IPS-20b (cell line): ENCODE data around the gene ENPP3.
A peak's percentile ranks its signal among the peaks of the same experiment; 100 is the strongest.

Source experiments
- H3K27ac ChIP-seq: one replicate; pipeline ENCODE4 v1.5.1; 2013; ENCODE audit warnings: low read length
- H3K27me3 ChIP-seq: 2 replicates; pipeline ENCODE4 v1.6.1; 2013; ENCODE audit warnings: mild to moderate bottlenecking, low read length, inconsistent platforms; ENCODE audit not compliant: insufficient read depth
- H3K36me3 ChIP-seq: 2 replicates; pipeline ENCODE4 v1.6.1; 2013; ENCODE audit warnings: low read depth, mild to moderate bottlenecking, inconsistent platforms, low read length, moderate library complexity; ENCODE audit not compliant: insufficient read depth
- H3K4me1 ChIP-seq: 2 replicates; pipeline ENCODE4 v1.6.1; 2013; ENCODE audit warnings: mild to moderate bottlenecking, control low read depth, inconsistent platforms, low read length, moderate library complexity; ENCODE audit not compliant: insufficient read depth
- H3K4me3 ChIP-seq: 2 replicates; pipeline ENCODE4 v1.5.1; 2013; ENCODE audit warnings: mild to moderate bottlenecking, low read length, inconsistent platforms
- H3K9ac ChIP-seq: 2 replicates; pipeline ENCODE4 v1.6.1; 2013; ENCODE audit warnings: low read depth, mild to moderate bottlenecking, inconsistent platforms, low read length, moderate library complexity
- H3K9me3 ChIP-seq: 2 replicates; pipeline ENCODE4 v1.6.1; 2013; ENCODE audit warnings: mild to moderate bottlenecking, low read depth, low read length, inconsistent platforms; ENCODE audit not compliant: insufficient read depth

ENPP3 gene

GRCh38 chr6:131636880-131637792 lies at the start of gene ENPP3:
ENPP3 (plus strand) TSS chr6:131637302; CDS start chr6:131637385, 83 bp downstream.
- H3K4me3 ChIP-seq, result no peak within 1 kb of the TSS
- H3K9ac ChIP-seq, result no peak within 1 kb of the TSS
- no peaks in the 10 kb centered on the region for H3K9me3 ChIP-seq

GRCh38 chr6:131587909-131588308 lies 49.2 kb upstream of the ENPP3 start:
- Histone ChIP-seq H3K27me3 (no peaks in the 10 kb centered on the region), H3K36me3 (peaks cover 66% of the 10 kb centered on the region), H3K9ac (no peak overlapping the region), H3K27ac (no peak overlapping the region), H3K4me1 (no peaks in the 10 kb centered on the region), H3K4me3 (no peak overlapping the region), H3K9me3 (no peaks in the 10 kb centered on the region)

More at GRCh38 chr6:131636880-131637792, at the start of gene ENPP3:
- Histone ChIP-seq H3K36me3 (no peaks in the 10 kb centered on the region), H3K4me1 (no peaks in the 10 kb centered on the region), H3K27me3 (no peaks in the 10 kb centered on the region), H3K27ac (no peak within 1 kb of the TSS)

- peaks cover 72% of the 10 kb centered on the region for H3K36me3 ChIP-seq
- no peaks in the 10 kb centered on the region for H3K4me1 ChIP-seq
- no peak overlapping the region for H3K9ac ChIP-seq
- no peak overlapping the region for H3K4me3 ChIP-seq
- no peak overlapping the region for H3K27ac ChIP-seq
- no peaks in the 10 kb centered on the region for H3K27me3 ChIP-seq
- no peaks in the 10 kb centered on the region for H3K9me3 ChIP-seq
Observed at GRCh38 chr6:131588643-131589042, 48.5 kb upstream of the ENPP3 start.

- Histone ChIP-seq H3K36me3 (peaks cover 85% of the 10 kb centered on the region), H3K4me3 (no peak overlapping the region), H3K27ac (no peak overlapping the region), H3K27me3 (no peaks in the 10 kb centered on the region), H3K4me1 (no peaks in the 10 kb centered on the region), H3K9ac (no peak overlapping the region), H3K9me3 (no peaks in the 10 kb centered on the region)
Observed at GRCh38 chr6:131592935-131593334, 44.2 kb upstream of the ENPP3 start.

- H3K36me3 ChIP-seq, result peaks cover 85% of the 10 kb centered on the region
- no peak overlapping the region for H3K9ac ChIP-seq
- no peaks in the 10 kb centered on the region for H3K27me3 ChIP-seq
- H3K27ac ChIP-seq, result no peak overlapping the region
- no peaks in the 10 kb centered on the region for H3K9me3 ChIP-seq
- H3K4me3 ChIP-seq, result no peak overlapping the region
- H3K4me1 ChIP-seq, result no peaks in the 10 kb centered on the region
Observed at GRCh38 chr6:131594074-131594473, 43.0 kb upstream of the ENPP3 start.

GRCh38 chr6:131597446-131597845 lies 39.7 kb upstream of the ENPP3 start:
- H3K4me1 ChIP-seq, result no peaks in the 10 kb centered on the region
- H3K27ac ChIP-seq, result no peak overlapping the region
- H3K27me3 ChIP-seq, result no peaks in the 10 kb centered on the region
- H3K4me3 ChIP-seq, result no peak overlapping the region
- peaks cover 93% of the 10 kb centered on the region for H3K36me3 ChIP-seq
- no peak overlapping the region for H3K9ac ChIP-seq
- no peaks in the 10 kb centered on the region for H3K9me3 ChIP-seq

- no peaks in the 10 kb centered on the region for H3K4me1 ChIP-seq
- H3K27ac ChIP-seq, result no peak overlapping the region
- no peaks in the 10 kb centered on the region for H3K27me3 ChIP-seq
- H3K36me3 ChIP-seq, result peaks cover 93% of the 10 kb centered on the region
- no peaks in the 10 kb centered on the region for H3K9me3 ChIP-seq
- H3K9ac ChIP-seq, result no peak overlapping the region
- H3K4me3 ChIP-seq, result no peak overlapping the region
Observed at GRCh38 chr6:131600716-131601115, 36.4 kb upstream of the ENPP3 start.

- Histone ChIP-seq H3K27ac (no peak overlapping the region), H3K27me3 (no peaks in the 10 kb centered on the region), H3K9me3 (no peaks in the 10 kb centered on the region), H3K9ac (no peak overlapping the region), H3K4me3 (no peak overlapping the region), H3K36me3 (peaks cover 96% of the 10 kb centered on the region), H3K4me1 (no peaks in the 10 kb centered on the region)
Observed at GRCh38 chr6:131602781-131603312, 34.3 kb upstream of the ENPP3 start.

- no peaks in the 10 kb centered on the region for H3K4me1 ChIP-seq
- peaks cover 70% of the 10 kb centered on the region for H3K36me3 ChIP-seq
- no peaks in the 10 kb centered on the region for H3K9me3 ChIP-seq
- H3K27ac ChIP-seq, result no peak overlapping the region
- H3K9ac ChIP-seq, result no peak overlapping the region
- no peak overlapping the region for H3K4me3 ChIP-seq
- no peaks in the 10 kb centered on the region for H3K27me3 ChIP-seq
Observed at GRCh38 chr6:131613296-131613925, 23.7 kb upstream of the ENPP3 start.

- Histone ChIP-seq H3K36me3 (peaks cover 82% of the 10 kb centered on the region), H3K9ac (no peak overlapping the region)
Observed at GRCh38 chr6:131615275-131615674, 21.8 kb upstream of the ENPP3 start.

GRCh38 chr6:131627724-131628682 lies 9.1 kb upstream of the ENPP3 start, which contains the start of gene MED23:
MED23 (minus strand) TSS chr6:131628242; CDS start chr6:131628049, 193 bp downstream.
- Histone ChIP-seq H3K27me3 (no peaks in the 10 kb centered on the region), H3K27ac (no peak within 1 kb of the TSS), H3K9me3 (no peaks in the 10 kb centered on the region), H3K36me3 (peaks cover 19% of the 10 kb centered on the region), H3K4me3 (peak within 1 kb of the TSS; percentile 99), H3K4me1 (no peaks in the 10 kb centered on the region), H3K9ac (peak within 1 kb of the TSS; percentile 91)

More at GRCh38 chr6:131615275-131615674, 21.8 kb upstream of the ENPP3 start:
- H3K4me3 ChIP-seq, result no peak overlapping the region
- no peaks in the 10 kb centered on the region for H3K4me1 ChIP-seq
- no peaks in the 10 kb centered on the region for H3K9me3 ChIP-seq
- no peak overlapping the region for H3K27ac ChIP-seq
- no peaks in the 10 kb centered on the region for H3K27me3 ChIP-seq
